Measurements from ENCODE around the gene IRS4. TPM values are rescaled to one million over a fixed set of nuclear protein-coding genes. Genes with fewer than 3 reads are reported as not detected.

The IRS4 gene
- 0.02 TPM in 1 of 5 replicates, not detected in the others for total RNA-seq (2022; extraction: Qiagen RNA extraction)

DNA sequence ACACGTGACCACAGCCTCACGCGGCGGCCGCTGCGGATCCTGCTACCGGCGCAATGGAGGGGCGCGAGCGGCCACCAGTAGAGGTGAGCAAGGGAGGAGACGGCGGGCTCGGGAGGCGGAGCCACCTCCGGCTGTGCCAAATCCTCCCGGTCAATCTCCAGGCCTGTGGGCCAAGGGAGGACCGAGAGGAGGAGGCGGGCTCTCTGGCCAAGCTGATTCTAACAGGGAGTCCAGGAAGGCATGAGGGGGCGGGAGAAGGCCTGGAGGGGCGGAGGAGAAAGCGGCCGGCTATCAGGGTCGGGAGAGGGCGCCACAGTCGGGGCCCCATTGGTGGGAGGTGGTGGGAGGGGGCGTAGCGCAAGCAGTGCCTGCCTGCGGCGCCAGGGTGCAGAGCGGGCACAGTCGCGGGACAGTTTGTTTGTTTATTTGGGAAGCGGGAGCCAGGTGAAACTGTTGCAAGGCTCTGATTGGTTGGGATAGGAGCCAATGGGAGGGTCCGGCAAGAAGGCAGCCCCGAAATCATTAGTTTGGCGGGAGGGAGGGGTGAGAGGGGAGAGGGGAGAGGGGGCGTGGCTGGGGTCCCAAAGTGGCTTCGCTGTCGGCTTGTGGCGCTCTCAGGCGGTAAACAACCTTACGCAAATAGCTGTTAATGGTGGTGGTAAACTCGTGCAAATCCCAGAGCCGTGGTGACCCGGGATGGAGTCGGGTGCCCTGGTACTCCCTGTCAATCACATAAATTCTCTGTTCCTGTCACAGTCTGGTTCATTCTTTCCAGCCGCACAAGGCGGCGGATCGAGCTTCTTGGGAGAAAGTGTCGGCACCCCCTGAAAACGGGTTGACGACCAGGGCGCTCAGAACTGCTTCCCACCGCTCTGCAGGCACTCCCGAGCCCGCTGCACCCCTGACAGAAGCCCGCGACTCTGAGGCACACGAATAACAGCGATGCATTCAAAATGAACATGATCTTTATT, at the start of gene IRS4:
Gene IRS4, minus strand, starts transcription at position 55 of the 971 bp plus-strand sequence.

Data from A549 treated with AZD2906 at 1 μM for 4 hours (cell line).